Fibroblast of villous mesenchyme (primary cell): ENCODE measurements around the gene EMILIN3. TPM values are rescaled to one million over a fixed set of nuclear protein-coding genes. Genes with fewer than 3 reads are reported as not detected.

Source experiments
- DNase-seq: peaks from one replicate; pipeline ENCODE4 v3.0.0-alpha.2; 2010; ENCODE audit warnings: low read depth
- H3K4me3 ChIP-seq: 2 replicates; pipeline ENCODE4 v1.5.1; 2011; ENCODE audit warnings: low read depth, mild to moderate bottlenecking, low read length
- CTCF ChIP-seq: IDR thresholded peaks from 2 replicates; pipeline ENCODE4 v1.5.1; 2012; ENCODE audit warnings: low read depth, mild to moderate bottlenecking, low read length; ENCODE audit not compliant: insufficient read depth
- total RNA-seq: library from RNA; depleted of rRNA; stranded (reverse); fragments of >200 nt; gene quantifications from 2 replicates; pipeline ENCODE4 v1.2.3, GENCODE V29; 2012

EMILIN3 gene
- total RNA-seq, 1 donor = not detected

GRCh38 chr20:41353530-41353929, 13.1 kb downstream of the EMILIN3 start:
- TF ChIP-seq CTCF = no peak
- no peak for DNase-seq
- H3K4me3 ChIP-seq = no peak overlapping the region

DNA sequence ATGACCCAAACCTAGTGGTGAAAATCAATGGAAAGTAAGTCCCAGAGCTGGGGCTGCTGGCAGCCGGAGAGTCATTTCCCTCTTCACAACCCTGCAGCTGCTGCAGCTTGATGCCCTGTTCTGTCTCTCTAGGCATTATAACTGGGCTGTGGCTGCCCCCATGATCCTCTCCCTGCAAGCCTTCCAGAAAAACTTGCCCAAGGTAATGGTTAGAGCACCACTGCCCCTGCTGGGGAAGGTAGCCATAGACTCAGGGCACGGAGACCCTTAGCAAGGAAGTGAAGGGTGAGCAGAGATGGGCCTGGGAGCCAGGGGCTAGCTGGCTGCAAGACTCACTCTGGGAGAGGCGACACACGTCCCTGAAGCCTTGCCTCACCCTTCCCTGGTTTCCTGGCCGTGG, 14.0 kb downstream of the EMILIN3 start:
- H3K4me3 ChIP-seq = no peak overlapping the region
- no peak for DNase-seq
- no peak for TF ChIP-seq CTCF

DNA sequence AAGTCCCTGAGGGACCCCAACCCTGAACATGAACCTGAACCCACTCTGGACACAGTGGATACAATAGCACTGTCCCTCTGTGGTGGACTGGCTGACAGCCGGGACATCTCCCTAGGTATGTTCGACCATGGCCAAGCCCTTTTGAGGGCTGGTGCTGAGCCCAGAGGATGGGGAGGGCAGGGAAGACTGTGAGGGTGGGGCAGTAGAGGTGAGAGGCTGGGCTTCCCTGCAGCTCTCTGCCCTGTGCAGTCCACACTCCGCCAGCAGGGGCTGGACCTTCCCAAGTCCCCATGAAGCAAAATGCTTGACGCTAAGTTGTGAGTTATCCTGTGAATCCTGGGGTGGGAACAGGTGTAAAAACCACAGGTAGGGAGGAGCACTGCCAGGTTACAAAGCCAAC, 14.5 kb downstream of the EMILIN3 start:
- no peak for TF ChIP-seq CTCF
- no peak for DNase-seq
- no peak overlapping the region for H3K4me3 ChIP-seq

DNA sequence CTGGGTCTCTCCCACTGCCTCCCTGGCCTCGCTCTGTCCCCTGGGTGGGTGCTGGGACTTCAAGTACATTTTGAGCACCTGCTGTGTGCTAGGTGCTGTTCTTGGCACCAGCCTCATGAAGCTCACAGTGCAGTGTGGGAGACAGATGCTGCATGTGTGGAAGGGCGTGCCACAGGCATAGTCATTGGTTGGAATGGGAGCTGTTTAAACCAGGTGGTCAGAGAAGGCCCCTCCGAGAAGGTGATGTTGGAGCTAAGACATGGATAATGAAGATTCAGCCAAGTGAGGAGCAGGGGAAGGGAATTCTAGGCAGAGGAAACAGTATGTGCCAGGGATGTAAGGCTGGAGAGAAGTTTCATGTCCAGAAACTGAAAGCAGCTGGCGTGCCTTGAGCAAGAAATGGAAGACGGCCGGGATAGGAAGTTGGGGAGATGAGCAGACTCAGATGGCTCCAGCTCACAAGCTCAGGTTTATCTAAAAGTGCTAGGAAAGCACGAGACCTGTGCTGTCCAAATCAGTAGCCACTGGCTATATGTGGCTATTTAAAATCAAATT, 16.1 kb downstream of the EMILIN3 start:
- H3K4me3 ChIP-seq = no peak overlapping the region
- DNase-seq = no peak
- no peak for TF ChIP-seq CTCF

DNA sequence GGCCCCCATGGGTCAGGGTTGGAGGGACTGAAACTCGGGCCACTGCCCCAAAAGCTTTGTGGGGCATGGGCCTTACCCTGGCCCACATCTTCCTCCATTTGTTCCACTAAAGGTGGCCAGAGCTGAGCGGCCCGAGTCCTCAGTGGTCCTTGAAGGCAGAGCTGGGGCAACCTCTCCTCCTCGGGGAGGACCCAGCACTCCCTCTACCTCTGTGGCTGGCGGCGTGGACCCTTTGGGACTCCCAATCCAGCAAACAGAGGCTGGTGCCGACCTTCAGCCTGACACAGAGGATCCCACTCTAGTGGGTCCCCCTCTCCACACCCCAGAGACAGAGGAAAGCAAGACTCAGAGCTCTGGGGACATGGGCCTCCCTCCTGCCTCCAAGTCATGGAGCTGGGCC, 16.7 kb downstream of the EMILIN3 start:
- no peak for DNase-seq
- no peak overlapping the region for H3K4me3 ChIP-seq
- no peak for TF ChIP-seq CTCF

DNA sequence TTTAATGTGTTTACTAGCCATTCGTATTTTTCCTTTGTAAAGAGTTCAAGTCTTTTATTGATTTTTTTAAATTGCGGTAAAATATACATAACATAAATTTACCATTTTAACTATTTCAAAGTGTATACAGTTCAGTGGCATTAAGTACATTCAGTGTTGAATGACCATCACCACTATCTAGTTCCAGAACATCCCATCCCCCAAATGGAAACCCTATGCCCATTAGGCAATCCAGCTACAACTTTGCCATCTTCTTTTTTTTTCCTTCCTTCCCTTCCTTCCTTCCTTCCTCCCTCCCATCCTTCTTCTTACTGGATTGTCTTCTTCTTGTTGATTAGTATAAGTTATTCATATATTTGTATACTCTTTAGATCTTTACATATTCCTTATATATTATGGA, 17.4 kb downstream of the EMILIN3 start:
- no peak for TF ChIP-seq CTCF
- DNase-seq = no peak
- no peak overlapping the region for H3K4me3 ChIP-seq
